Osteocyte (in vitro differentiated cells): Measurements from ENCODE around the gene NTN5. TPM values are rescaled to one million over a fixed set of nuclear protein-coding genes. Genes with fewer than 3 reads are reported as not detected.

Experiments used
- DNase-seq: peaks from one replicate; pipeline ENCODE4 v3.0.0; 2021; ENCODE audit warnings: mixed read lengths; ENCODE audit not compliant: unreplicated experiment; ENCODE audit errors: extremely low spot score
- H3K27ac Mint-ChIP-seq: one replicate; pipeline ENCODE4 v1.8.0; 2021; ENCODE audit warnings: mild to moderate bottlenecking, mixed read lengths; ENCODE audit not compliant: unreplicated experiment
- H3K27me3 Mint-ChIP-seq: one replicate; pipeline ENCODE4 v1.8.0; 2021; ENCODE audit warnings: mixed read lengths; ENCODE audit not compliant: unreplicated experiment
- H3K36me3 Mint-ChIP-seq: one replicate; pipeline ENCODE4 v1.8.0; 2021; ENCODE audit warnings: mixed read lengths; ENCODE audit not compliant: unreplicated experiment
- H3K4me1 Mint-ChIP-seq: one replicate; pipeline ENCODE4 v1.8.0; 2021; ENCODE audit warnings: mixed read lengths; ENCODE audit not compliant: unreplicated experiment
- H3K4me3 Mint-ChIP-seq: one replicate; pipeline ENCODE4 v1.8.0; 2021; ENCODE audit warnings: mild to moderate bottlenecking, moderate library complexity, mixed read lengths; ENCODE audit not compliant: unreplicated experiment
- H3K9me3 Mint-ChIP-seq: one replicate; pipeline ENCODE4 v1.8.0; 2021; ENCODE audit warnings: mixed read lengths; ENCODE audit not compliant: unreplicated experiment
- total RNA-seq: library from RNA; stranded (reverse); gene quantifications from 2 replicates; pipeline ENCODE4 v1.2.1, GENCODE V29; 2021
- TF ChIP-seq, protein P1 (sequence below): fragments of 200-600 bp; sonication (generic); IDR thresholded peaks from 2 replicates; pipeline ENCODE4 v1.5.0; 2021; ENCODE audit warnings: antibody characterized with exemption, mild to moderate bottlenecking, moderate library complexity

The NTN5 gene
- total RNA-seq, 1 donor from 2014 or later = 1.7 TPM

DNA sequence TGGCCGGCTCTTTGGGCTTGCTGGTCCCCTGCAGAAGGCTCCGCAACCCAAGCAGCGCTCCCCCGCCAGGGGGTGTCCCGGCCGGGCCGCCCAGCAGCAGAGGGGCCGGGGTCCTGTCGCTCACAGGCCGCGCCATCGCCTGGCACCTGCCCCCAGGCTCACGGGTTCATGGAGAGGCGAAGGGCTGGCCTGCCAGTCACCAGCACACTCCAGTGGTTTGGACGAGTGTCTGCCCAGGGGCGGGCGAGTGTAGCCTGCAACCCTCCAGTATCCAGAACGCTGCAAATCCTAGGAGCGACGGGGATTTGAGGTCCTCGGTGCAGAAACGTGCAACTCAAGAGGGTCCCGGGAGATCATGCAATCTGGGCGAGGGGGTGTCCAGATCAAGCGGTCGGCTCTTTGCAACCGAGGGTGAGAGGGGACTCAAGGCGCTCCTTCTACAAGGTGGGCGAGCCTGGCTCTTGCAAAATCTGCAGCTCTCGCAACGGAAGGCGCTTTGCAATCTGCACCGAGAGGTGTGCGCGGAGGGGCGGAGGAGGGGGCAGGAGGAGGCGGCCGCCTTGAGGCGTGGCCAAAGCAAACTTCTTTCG lies 35.9 kb downstream of the NTN5 start, which contains the start of gene DBP:
Gene DBP, minus strand, starts transcription at position 521 of the 590 bp plus-strand sequence. Its CDS starts 385 bp downstream, at position 136.
- peak within 1 kb of the TSS; percentile 100 for H3K27ac Mint-ChIP-seq
- TF ChIP-seq, protein P1, sequence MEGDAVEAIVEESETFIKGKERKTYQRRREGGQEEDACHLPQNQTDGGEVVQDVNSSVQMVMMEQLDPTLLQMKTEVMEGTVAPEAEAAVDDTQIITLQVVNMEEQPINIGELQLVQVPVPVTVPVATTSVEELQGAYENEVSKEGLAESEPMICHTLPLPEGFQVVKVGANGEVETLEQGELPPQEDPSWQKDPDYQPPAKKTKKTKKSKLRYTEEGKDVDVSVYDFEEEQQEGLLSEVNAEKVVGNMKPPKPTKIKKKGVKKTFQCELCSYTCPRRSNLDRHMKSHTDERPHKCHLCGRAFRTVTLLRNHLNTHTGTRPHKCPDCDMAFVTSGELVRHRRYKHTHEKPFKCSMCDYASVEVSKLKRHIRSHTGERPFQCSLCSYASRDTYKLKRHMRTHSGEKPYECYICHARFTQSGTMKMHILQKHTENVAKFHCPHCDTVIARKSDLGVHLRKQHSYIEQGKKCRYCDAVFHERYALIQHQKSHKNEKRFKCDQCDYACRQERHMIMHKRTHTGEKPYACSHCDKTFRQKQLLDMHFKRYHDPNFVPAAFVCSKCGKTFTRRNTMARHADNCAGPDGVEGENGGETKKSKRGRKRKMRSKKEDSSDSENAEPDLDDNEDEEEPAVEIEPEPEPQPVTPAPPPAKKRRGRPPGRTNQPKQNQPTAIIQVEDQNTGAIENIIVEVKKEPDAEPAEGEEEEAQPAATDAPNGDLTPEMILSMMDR = peak; percentile 27
- no peak for DNase-seq
- peaks cover 53% of the 10 kb centered on the region for H3K4me1 Mint-ChIP-seq
- peaks cover 6% of the 10 kb centered on the region for H3K27me3 Mint-ChIP-seq
- no peaks in the 10 kb centered on the region for H3K9me3 Mint-ChIP-seq
- H3K4me3 Mint-ChIP-seq = peak within 1 kb of the TSS; percentile 96
- peaks cover 2% of the 10 kb centered on the region for H3K36me3 Mint-ChIP-seq

DNA sequence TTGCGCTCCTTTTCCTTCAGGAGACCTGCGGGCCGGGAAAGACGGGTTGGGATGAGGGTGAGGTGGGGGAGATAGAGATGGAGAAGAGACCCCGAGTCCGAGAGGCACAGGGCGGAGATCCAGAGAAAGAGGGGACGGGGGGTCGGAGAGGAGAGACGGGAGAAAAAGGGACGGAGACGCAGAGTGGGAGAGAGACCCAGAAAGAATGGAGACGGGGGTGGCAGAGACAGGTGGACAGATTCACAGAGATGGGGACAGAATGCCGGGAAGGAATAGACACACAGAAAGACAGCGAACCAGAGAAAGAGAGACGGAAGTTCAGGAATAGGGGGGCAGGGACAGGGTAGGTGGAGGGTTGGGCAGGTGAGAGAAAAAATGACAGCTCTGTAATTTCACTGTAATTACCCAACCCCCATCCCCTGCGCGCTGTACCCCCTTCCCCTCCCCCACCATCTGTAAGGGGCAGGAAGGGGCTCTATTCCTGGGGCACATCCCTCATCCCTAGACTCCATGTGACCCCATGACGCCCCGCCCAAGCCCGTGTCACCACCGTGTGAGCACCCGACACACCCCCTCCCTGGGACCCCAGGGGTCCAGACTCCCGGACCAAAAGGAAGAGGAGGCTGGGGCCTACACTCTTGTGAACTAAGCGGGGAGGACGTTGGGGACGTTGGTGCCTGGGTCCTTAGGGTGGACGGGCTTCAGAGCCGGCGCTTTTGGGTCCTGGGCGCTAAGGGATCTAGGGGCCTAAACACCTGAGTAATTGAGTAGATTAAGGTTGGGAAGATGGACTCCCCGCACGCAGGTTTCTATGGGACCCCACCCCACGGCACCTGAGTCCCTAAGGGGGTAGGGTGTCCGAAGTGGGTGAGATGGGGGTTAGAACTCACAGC lies 36.6 kb downstream of the NTN5 start:
- TF ChIP-seq, protein P1 = no peak
- peaks cover 2% of the 10 kb centered on the region for H3K27me3 Mint-ChIP-seq
- H3K27ac Mint-ChIP-seq = peak overlapping the region; percentile 100
- H3K9me3 Mint-ChIP-seq = no peaks in the 10 kb centered on the region
- H3K4me1 Mint-ChIP-seq = peaks cover 60% of the 10 kb centered on the region
- peaks cover 2% of the 10 kb centered on the region for H3K36me3 Mint-ChIP-seq
- peak overlapping the region; percentile 96 for H3K4me3 Mint-ChIP-seq
- DNase-seq = no peak

DNA sequence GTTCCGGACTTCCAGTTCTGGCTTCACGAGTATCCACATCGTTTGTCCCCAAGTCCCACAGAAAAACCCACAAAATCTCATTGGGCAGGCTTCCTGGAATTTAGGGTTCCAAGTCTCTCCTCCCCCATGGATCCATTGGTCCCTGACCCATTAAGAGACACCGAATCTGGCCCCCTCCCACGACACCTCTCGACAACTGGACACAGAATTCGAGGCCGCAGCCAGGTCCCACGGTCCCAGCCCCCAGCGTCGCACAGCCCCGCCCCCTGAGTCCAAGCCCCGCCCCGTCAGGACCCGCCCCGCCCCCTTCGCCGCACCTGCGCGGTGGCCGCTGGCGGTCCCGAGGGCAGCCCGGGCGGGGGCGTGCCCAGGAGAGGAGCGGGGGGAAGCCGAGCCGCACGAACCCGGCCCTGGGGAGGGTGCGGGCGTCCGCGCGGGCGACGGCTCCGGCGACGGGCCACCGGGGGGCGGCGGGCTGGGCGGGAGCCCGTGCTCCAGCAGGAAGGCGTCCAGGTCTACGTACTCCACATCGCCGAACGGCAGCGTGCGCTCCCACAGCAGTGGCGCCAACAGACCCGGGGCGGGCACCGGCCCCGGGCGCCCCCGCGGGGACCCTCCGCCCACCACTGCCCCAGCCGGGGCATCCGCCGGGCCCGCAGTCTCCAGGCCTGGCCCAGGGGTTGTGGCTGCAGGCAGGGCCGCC lies 37.4 kb downstream of the NTN5 start:
- Mint-ChIP-seq H3K4me1 (peaks cover 68% of the 10 kb centered on the region), H3K9me3 (no peaks in the 10 kb centered on the region), H3K27ac (peak overlapping the region; percentile 100), H3K27me3 (peaks cover 2% of the 10 kb centered on the region), H3K4me3 (peak overlapping the region; percentile 96), H3K36me3 (peaks cover 2% of the 10 kb centered on the region)
- TF ChIP-seq, protein P1 = no peak
- no peak for DNase-seq

DNA sequence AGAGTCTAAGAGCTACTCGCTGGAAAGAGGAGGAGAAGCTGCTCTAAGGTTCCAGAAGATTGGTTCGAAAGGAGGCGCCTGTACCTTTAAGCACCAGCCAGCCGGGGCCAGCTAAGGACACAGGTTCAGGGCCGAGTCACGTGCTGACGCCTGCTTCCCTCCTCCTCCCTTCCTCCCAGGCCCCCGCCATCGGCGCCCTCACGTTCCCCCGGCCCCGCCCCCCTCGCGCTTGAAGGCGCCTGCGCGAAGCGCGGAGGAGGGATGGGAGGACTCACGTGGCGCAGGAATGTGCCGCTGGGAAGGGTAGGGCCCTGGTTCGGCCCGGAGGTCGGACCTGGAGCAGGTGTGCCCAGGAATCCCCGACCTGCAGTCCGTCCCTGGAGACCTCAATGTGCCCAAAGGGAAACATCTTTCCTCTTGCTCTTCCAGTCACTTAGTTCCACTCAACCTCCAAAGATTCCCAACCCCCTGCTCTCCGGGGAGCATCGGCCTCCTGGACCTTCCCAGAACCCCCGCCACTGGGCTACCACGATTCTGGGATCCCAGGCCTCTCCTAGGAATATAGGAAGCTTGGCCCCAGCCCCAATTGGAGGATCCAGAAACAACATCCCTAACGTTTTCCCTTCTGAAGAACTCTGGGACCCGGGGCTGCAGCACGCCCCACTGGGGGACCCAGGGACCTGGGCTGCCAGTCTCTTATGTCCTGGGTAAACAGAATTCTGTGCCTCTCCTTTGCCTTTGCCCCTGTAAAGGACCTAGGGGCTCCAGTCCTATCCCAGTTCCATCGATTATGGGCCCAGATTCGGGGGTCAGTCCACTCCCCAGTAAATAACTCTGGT lies 38.2 kb downstream of the NTN5 start:
- Mint-ChIP-seq H3K27me3 (no peaks in the 10 kb centered on the region), H3K27ac (peak overlapping the region; percentile 93), H3K4me3 (peak overlapping the region; percentile 76), H3K9me3 (no peaks in the 10 kb centered on the region), H3K36me3 (peaks cover 4% of the 10 kb centered on the region), H3K4me1 (peaks cover 75% of the 10 kb centered on the region)
- TF ChIP-seq, protein P1 = no peak
- peak; percentile 97 for DNase-seq
